Thymus (tissue), 11 donors: ENCODE results near the gene KCNA10. TPM values are rescaled to one million over a fixed set of nuclear protein-coding genes. Genes with fewer than 3 reads are reported as not detected.
A peak's percentile ranks its signal among the peaks of the same experiment; 100 is the strongest.

Experiments
- DNase-seq, 9 donors: peaks; one replicate each; pipeline ENCODE4 v3.0.0-alpha.2; 2013; ENCODE audit warnings: low spot score in 9 of 9, low read depth in 6 of 9, missing footprints in 1 of 9
- H3K27ac ChIP-seq, 2 donors: one replicate each; pipeline ENCODE4 v1.5.1; 2013; ENCODE audit warnings: control low read depth in 1 of 2, low read depth in 1 of 2, low read length in 1 of 2, mild to moderate bottlenecking in 1 of 2, moderate library complexity in 1 of 2
- H3K27me3 ChIP-seq, 2 donors: one replicate each; pipeline ENCODE4 v1.5.1; 2013; ENCODE audit warnings: low read length in 1 of 2; ENCODE audit not compliant: control insufficient read depth in 2 of 2, insufficient read depth in 1 of 2
- H3K36me3 ChIP-seq, 2 donors: one replicate each; pipeline ENCODE4 v1.5.1; 2013; ENCODE audit warnings: low read length in 1 of 2, mild to moderate bottlenecking in 1 of 2, moderate library complexity in 1 of 2; ENCODE audit not compliant: control insufficient read depth in 2 of 2, insufficient read depth in 2 of 2
- H3K4me1 ChIP-seq, 2 donors: one replicate each; pipeline ENCODE4 v1.5.1; 2013; ENCODE audit warnings: low read length in 2 of 2; ENCODE audit not compliant: control insufficient read depth in 2 of 2, insufficient read depth in 2 of 2
- H3K4me3 ChIP-seq, 2 donors: one replicate each; pipeline ENCODE4 v1.5.1; 2013; ENCODE audit warnings: low read length in 2 of 2, control low read depth in 1 of 2, mild to moderate bottlenecking in 1 of 2
- H3K9me3 ChIP-seq, 2 donors: one replicate each; pipeline ENCODE4 v1.5.1; 2013; ENCODE audit warnings: low read length in 1 of 2, mild to moderate bottlenecking in 1 of 2; ENCODE audit not compliant: control insufficient read depth in 2 of 2, insufficient read depth in 1 of 2
- WGBS: extraction: QIAGEN DNeasy Blood & Tissue Kit; methylation state at CpG from one replicate; pipeline ENCODE4 v1.1.7; 2013; 5-methylcytosine and 5-hydroxymethylcytosine counted together
- polyA plus RNA-seq: library from polyadenylated mRNA; stranded (reverse); fragments of 200-250 nt; gene quantifications from one replicate; pipeline ENCODE4 v1.2.3, GENCODE V29; 2013
- total RNA-seq: library from RNA; stranded (reverse); fragments of 120-200 nt; gene quantifications from one replicate; pipeline ENCODE4 v1.2.4, GENCODE V29; 2013
- donor health status: healthy.

Gene KCNA10
- total and polyA plus RNA-seq, 2 donors: 0.05 TPM

GRCh38 chr1:110540891-110541685, 22.1 kb upstream of the KCNA10 start:
- H3K27ac ChIP-seq: no peak overlapping the region
- H3K4me1 ChIP-seq: no peaks in the 10 kb centered on the region
- no peak for DNase-seq
- 60% methylated on average over 7 of the region's 7 CpGs for WGBS
- H3K36me3 ChIP-seq: no peaks in the 10 kb centered on the region
- peaks cover 0 to 11% of the 10 kb centered on the region in 2 donors for H3K27me3 ChIP-seq
- H3K4me3 ChIP-seq: no peak overlapping the region
- no peaks in the 10 kb centered on the region for H3K9me3 ChIP-seq

DNA sequence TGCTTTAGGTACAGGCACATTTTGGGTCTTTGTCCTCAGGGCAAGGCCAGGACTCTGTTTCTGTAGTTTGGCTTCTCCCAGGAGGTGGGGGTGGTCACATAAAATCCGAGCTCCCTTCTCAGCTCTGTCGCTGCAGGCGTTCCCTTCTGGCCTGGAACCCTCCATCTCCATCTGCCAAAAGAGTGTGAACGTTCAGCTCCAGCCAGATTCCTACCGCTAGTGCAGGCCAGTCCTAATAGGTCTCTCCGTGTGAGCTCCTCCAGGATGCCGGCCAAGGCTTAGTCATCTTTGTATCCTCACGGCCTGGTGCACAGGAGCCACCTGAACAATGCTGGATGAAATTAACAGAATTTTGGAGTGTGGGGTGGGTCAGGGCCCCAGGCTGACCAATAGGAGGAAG, 19.9 kb upstream of the KCNA10 start:
- Histone ChIP-seq H3K27me3 (peaks cover 0 to 17% of the 10 kb centered on the region in 2 donors), H3K27ac (no peak overlapping the region)
- 88% methylated on average over 8 of the region's 8 CpGs for WGBS

GRCh38 chr1:110538075-110538474, 19.1 kb upstream of the KCNA10 start:
- no peak overlapping the region for H3K4me3 ChIP-seq
- no peaks in the 10 kb centered on the region for H3K4me1 ChIP-seq
- peaks cover 0 to 25% of the 10 kb centered on the region in 2 donors for H3K27me3 ChIP-seq
- H3K9me3 ChIP-seq: no peaks in the 10 kb centered on the region
- 87% methylated on average over 16 of the region's 16 CpGs for WGBS
- H3K27ac ChIP-seq: no peak overlapping the region
- no peaks in the 10 kb centered on the region for H3K36me3 ChIP-seq
- DNase-seq: no peak

More for the DNA sequence above, 19.9 kb upstream of the KCNA10 start:
- H3K4me1 ChIP-seq: no peaks in the 10 kb centered on the region
- no peak overlapping the region for H3K4me3 ChIP-seq
- no peak for DNase-seq
- H3K9me3 ChIP-seq: no peaks in the 10 kb centered on the region
- no peaks in the 10 kb centered on the region for H3K36me3 ChIP-seq

DNA sequence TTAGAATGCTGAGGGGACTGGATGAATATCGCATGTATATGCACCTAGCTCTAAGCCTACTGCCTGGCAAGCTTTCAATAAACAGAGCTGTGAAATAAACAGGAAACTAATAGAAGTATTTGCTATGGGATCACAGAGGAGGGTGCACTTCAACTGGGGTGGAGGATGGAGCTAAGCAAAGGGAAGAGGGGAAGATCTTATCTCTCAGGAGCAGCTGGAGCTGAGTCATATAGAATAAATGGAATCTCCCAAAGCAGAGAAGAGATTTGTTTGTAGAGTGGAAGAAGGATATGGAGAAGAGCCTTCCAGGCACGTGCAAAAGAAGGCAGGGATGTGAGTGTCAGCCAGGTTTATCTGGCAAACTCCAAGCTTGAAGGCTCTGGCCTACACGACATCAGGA, 17.0 kb upstream of the KCNA10 start:
- peaks cover 0 to 32% of the 10 kb centered on the region in 2 donors for H3K27me3 ChIP-seq
- H3K9me3 ChIP-seq: no peaks in the 10 kb centered on the region
- no peak for DNase-seq
- no peaks in the 10 kb centered on the region for H3K36me3 ChIP-seq
- H3K4me3 ChIP-seq: no peak overlapping the region
- no peaks in the 10 kb centered on the region for H3K4me1 ChIP-seq
- no peak overlapping the region for H3K27ac ChIP-seq
- WGBS: 72% methylated on average over 3 of the region's 3 CpGs

- no peak overlapping the region for H3K27ac ChIP-seq
- peaks cover 0 to 39% of the 10 kb centered on the region in 2 donors for H3K27me3 ChIP-seq
- H3K36me3 ChIP-seq: no peaks in the 10 kb centered on the region
- H3K9me3 ChIP-seq: no peaks in the 10 kb centered on the region
- H3K4me1 ChIP-seq: no peaks in the 10 kb centered on the region
- no peak overlapping the region for H3K4me3 ChIP-seq
- DNase-seq: no peak
- WGBS: 85% methylated on average over 3 of the region's 3 CpGs
Observed at GRCh38 chr1:110533230-110533629, 14.3 kb upstream of the KCNA10 start.

- WGBS: 97% methylated on average over 1 of the region's 1 CpG
- no peak for DNase-seq
- Histone ChIP-seq H3K4me1 (no peaks in the 10 kb centered on the region), H3K36me3 (no peaks in the 10 kb centered on the region), H3K27ac (no peak overlapping the region), H3K27me3 (peaks cover 0 to 47% of the 10 kb centered on the region in 2 donors), H3K9me3 (no peaks in the 10 kb centered on the region), H3K4me3 (no peak overlapping the region)
Observed at GRCh38 chr1:110529011-110529410, 10.0 kb upstream of the KCNA10 start.

- WGBS: 71% methylated on average over 7 of the region's 7 CpGs
- no peaks in the 10 kb centered on the region for H3K4me1 ChIP-seq
- H3K36me3 ChIP-seq: no peaks in the 10 kb centered on the region
- H3K27me3 ChIP-seq: peaks cover 0 to 50% of the 10 kb centered on the region in 2 donors
- no peaks in the 10 kb centered on the region for H3K9me3 ChIP-seq
- H3K27ac ChIP-seq: no peak overlapping the region
- no peak overlapping the region for H3K4me3 ChIP-seq
- no peak for DNase-seq
Observed at GRCh38 chr1:110526201-110526780, 7.3 kb upstream of the KCNA10 start.

DNA sequence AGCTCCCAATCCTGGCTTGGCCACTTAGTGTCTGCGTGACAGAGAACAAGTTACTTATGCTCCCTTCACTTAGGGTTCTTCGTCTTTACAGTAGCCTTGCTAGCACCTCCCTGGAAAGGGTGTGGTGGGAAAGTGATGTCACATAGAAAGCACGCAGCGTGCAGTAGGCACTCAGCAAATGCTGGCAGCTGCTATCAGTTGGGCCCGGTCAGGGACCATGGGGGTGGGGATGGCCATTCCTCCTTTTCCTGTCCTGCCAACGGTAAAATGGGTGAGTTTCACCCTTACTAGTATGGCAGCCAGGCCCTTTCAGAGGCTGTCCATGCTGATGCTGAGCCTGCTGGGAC, 6.2 kb upstream of the KCNA10 start:
- no peak for DNase-seq
- Histone ChIP-seq H3K4me3 (no peak overlapping the region), H3K27me3 (peaks cover 0 to 50% of the 10 kb centered on the region in 2 donors), H3K36me3 (no peaks in the 10 kb centered on the region), H3K9me3 (no peaks in the 10 kb centered on the region), H3K27ac (no peak overlapping the region), H3K4me1 (no peaks in the 10 kb centered on the region)
- WGBS: 94% methylated on average over 6 of the region's 6 CpGs

- no peaks in the 10 kb centered on the region for H3K9me3 ChIP-seq
- DNase-seq: peak in 8 of 9 donors; percentile 15 to 68 (median 36)
- no peaks in the 10 kb centered on the region for H3K4me1 ChIP-seq
- WGBS: 51% methylated on average over 20 of the region's 20 CpGs
- no peak overlapping the region for H3K4me3 ChIP-seq
- no peak overlapping the region for H3K27ac ChIP-seq
- peaks cover 0 to 46% of the 10 kb centered on the region in 2 donors for H3K27me3 ChIP-seq
- no peaks in the 10 kb centered on the region for H3K36me3 ChIP-seq
Observed at GRCh38 chr1:110524311-110525248, 5.6 kb upstream of the KCNA10 start.
